Lower leg skin (tissue), 3 donors: ENCODE measurements around the gene NRN1L.
A peak's percentile ranks its signal among the peaks of the same experiment; 100 is the strongest.

Experiments
- POLR2A ChIP-seq, 2 donors: fragments of 450-650 bp; IDR thresholded peaks; one replicate each; pipeline ENCODE4 v1.6.1; 2016 to 2017; ENCODE audit warnings: antibody characterized with exemption in 2 of 2, mild to moderate bottlenecking in 1 of 2, moderate library complexity in 1 of 2
- TF ChIP-seq, protein P1 (sequence below), 3 donors: fragments of 450-650 bp; IDR thresholded peaks; one replicate each; pipeline ENCODE4 v1.5.1; 2016; ENCODE audit warnings: antibody characterized with exemption in 3 of 3, mild to moderate bottlenecking in 3 of 3, moderate library complexity in 2 of 3

DNA sequence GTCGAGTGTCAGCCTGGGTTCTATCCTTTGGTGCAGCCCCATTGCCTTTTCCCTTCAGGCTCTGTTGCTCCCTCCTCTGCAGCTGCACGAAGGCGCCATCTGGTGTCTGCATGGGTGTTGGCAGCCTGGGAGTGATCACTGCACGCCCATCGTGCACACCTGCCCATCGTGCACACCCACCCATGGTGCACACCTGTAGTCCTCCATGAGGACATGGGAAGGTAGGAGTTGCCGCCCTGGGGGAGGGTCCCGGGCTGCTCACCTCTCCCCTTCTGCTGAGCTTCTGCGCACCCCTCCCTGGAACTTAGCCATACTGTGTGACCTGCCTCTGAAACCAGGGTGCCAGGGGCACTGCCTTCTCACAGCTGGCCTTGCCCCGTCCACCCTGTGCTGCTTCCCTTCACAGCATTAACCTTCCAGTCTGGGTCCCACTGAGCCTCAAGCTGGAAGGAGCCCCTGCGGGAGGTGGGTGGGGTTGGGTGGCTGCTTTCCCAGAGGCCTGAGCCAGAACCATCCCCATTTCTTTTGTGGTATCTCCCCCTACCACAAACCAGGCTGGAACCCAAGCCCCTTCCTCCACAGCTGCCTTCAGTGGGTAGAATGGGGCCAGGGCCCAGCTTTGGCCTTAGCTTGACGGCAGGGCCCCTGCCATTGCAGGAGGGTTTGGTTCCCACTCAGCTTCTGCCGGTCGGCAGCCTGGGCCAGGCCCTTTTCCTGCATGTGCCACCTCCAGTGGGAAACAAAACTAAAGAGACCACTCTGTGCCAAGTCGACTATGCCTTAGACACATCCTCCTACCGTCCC is 44.1 kb downstream of the NRN1L start:
- TF ChIP-seq, protein P1, sequence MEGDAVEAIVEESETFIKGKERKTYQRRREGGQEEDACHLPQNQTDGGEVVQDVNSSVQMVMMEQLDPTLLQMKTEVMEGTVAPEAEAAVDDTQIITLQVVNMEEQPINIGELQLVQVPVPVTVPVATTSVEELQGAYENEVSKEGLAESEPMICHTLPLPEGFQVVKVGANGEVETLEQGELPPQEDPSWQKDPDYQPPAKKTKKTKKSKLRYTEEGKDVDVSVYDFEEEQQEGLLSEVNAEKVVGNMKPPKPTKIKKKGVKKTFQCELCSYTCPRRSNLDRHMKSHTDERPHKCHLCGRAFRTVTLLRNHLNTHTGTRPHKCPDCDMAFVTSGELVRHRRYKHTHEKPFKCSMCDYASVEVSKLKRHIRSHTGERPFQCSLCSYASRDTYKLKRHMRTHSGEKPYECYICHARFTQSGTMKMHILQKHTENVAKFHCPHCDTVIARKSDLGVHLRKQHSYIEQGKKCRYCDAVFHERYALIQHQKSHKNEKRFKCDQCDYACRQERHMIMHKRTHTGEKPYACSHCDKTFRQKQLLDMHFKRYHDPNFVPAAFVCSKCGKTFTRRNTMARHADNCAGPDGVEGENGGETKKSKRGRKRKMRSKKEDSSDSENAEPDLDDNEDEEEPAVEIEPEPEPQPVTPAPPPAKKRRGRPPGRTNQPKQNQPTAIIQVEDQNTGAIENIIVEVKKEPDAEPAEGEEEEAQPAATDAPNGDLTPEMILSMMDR (IDR thresholded peaks at IDR 0.05), result peak in 1 of 3 donors; percentile 85
- no peak for TF ChIP-seq POLR2A (IDR thresholded peaks at IDR 0.05)
